PC-3 (cell line): ENCODE measurements around the gene TMEM127.

Source experiments
- CTCF ChIP-seq: fragments of 300-600 bp; sonication (generic); conservative IDR thresholded peaks from 2 replicates; pipeline ENCODE4 v1.5.1; 2017; ENCODE audit warnings: antibody characterized with exemption, low read depth, mild to moderate bottlenecking, low read length
- EZH2 ChIP-seq: fragments of 300-600 bp; sonication (generic); IDR thresholded peaks from one replicate; pipeline ENCODE4 v1.6.1; 2017; ENCODE audit warnings: antibody characterized with exemption, mild to moderate bottlenecking, low read length; ENCODE audit not compliant: unreplicated experiment
- EZH2phosphoT487 ChIP-seq: fragments of 300-600 bp; sonication (generic); IDR thresholded peaks from 2 replicates; pipeline ENCODE4 v1.6.1; 2018; ENCODE audit warnings: mild to moderate bottlenecking, antibody characterized with exemption, low read length, borderline replicate concordance

DNA sequence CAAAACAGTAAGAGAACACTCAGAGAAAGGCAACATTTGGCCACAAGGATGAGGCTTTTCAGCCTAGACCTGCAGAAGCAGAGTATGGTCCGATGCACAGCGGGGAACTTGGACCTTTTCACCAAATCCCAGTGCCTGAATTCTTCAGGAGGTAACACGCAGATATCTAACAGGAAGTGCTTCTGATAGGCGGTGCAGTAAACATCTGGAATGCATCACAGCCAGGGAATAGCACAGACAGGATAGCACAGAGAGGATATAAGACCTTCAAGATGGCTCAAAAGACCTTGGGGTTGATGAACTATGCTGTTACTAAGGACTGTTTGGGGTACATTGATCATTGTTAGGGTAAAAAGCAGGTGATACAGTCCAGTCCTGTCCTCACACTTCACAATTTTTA lies 1.7 kb downstream of the TMEM127 start:
- no peak for TF ChIP-seq EZH2
- no peak for TF ChIP-seq CTCF
- no peak for TF ChIP-seq EZH2phosphoT487
